HG02943 (cell line): ENCODE measurements around the gene SLC33A1.
A peak's percentile ranks its signal among the peaks of the same experiment; 100 is the strongest.
"Not testable (repeated sequence)": the region's sequence is repeated elsewhere in the genome, so short reads cannot be mapped to it uniquely, and the experiment has no call there.

Source experiments
- ATAC-seq: cut with Tn5 transposase; IDR thresholded peaks from one replicate; pipeline ENCODE4 v1.9.1; 2021; ENCODE audit warnings: mild to moderate bottlenecking, low read depth, moderate library complexity; ENCODE audit not compliant: unreplicated experiment

Gene SLC33A1

GRCh38 chr3:155854141-155854940 is at the start of gene SLC33A1:
SLC33A1 (minus strand) TSS chr3:155854427; CDS start chr3:155853997, 430 bp downstream.
- peak; percentile 95 for ATAC-seq

GRCh38 chr3:155895379-155895900 is 41.2 kb upstream of the SLC33A1 start:
- no peak for ATAC-seq

GRCh38 chr3:155891321-155891720 is 37.1 kb upstream of the SLC33A1 start:
- no peak for ATAC-seq

GRCh38 chr3:155890671-155891190 is 36.5 kb upstream of the SLC33A1 start:
- ATAC-seq: no peak

GRCh38 chr3:155889952-155890351 is 35.7 kb upstream of the SLC33A1 start:
- ATAC-seq: no peak

GRCh38 chr3:155889212-155889611 is 35.0 kb upstream of the SLC33A1 start:
- no peak for ATAC-seq

GRCh38 chr3:155886915-155887314 is 32.7 kb upstream of the SLC33A1 start:
- no peak for ATAC-seq

GRCh38 chr3:155886348-155886747 is 32.1 kb upstream of the SLC33A1 start:
- not testable (repeated sequence) for ATAC-seq

- no peak for ATAC-seq
Observed at GRCh38 chr3:155885292-155885691, 31.1 kb upstream of the SLC33A1 start.

GRCh38 chr3:155884292-155884691 is 30.1 kb upstream of the SLC33A1 start:
- no peak for ATAC-seq

- ATAC-seq: no peak
Observed at GRCh38 chr3:155880286-155880685, 26.1 kb upstream of the SLC33A1 start.

- no peak for ATAC-seq
Observed at GRCh38 chr3:155876503-155876902, 22.3 kb upstream of the SLC33A1 start.

GRCh38 chr3:155876037-155876436 is 21.8 kb upstream of the SLC33A1 start:
- ATAC-seq: no peak

- ATAC-seq: no peak
Observed at GRCh38 chr3:155872904-155873646, 18.8 kb upstream of the SLC33A1 start.

- peak; percentile 11 for ATAC-seq
Observed at GRCh38 chr3:155871746-155872158, 17.5 kb upstream of the SLC33A1 start.

GRCh38 chr3:155870945-155871745 is 16.9 kb upstream of the SLC33A1 start:
- peak; percentile 27 for ATAC-seq

GRCh38 chr3:155870133-155870944 is 16.1 kb upstream of the SLC33A1 start, which contains the start of gene GMPS:
GMPS (plus strand) TSS chr3:155870650; CDS start chr3:155870871, 221 bp downstream.
- ATAC-seq: peak; percentile 87

- ATAC-seq: no peak
Observed at GRCh38 chr3:155869691-155870090, 15.5 kb upstream of the SLC33A1 start.

- no peak for ATAC-seq
Observed at GRCh38 chr3:155863072-155863784, 9.0 kb upstream of the SLC33A1 start.
